RWPE2 (cell line): Measurements from ENCODE around the gene URB1.
"Not testable (repeated sequence)": the region's sequence is repeated elsewhere in the genome, so short reads cannot be mapped to it uniquely, and the experiment has no call there.

Experiments used
- ATAC-seq: fragments of 200-7000 bp; cut with Tn5 transposase; 3 replicates; pipeline ENCODE4 v1.9.1; 2021; ENCODE audit warnings: low read depth
- DNase-seq: peaks from one replicate; pipeline ENCODE4 v3.0.0-alpha.2; 2020; ENCODE audit warnings: low spot score
- H3K27ac ChIP-seq: fragments of 450-650 bp; 2 replicates; pipeline ENCODE4 v1.5.1; 2017; ENCODE audit warnings: mild to moderate bottlenecking; ENCODE audit not compliant: poor library complexity, severe bottlenecking
- H3K27me3 ChIP-seq: fragments of 250-450 bp; sonication (Bioruptor Pico); 2 replicates; pipeline ENCODE4 v1.5.1; 2021; ENCODE audit warnings: mild to moderate bottlenecking, moderate library complexity; ENCODE audit not compliant: insufficient read depth, poor library complexity, severe bottlenecking
- H3K36me3 ChIP-seq: fragments of 250-450 bp; sonication (Bioruptor Pico); 2 replicates; pipeline ENCODE4 v1.5.1; 2020; ENCODE audit warnings: low read depth, mild to moderate bottlenecking, moderate library complexity
- H3K4me1 ChIP-seq: fragments of 250-450 bp; sonication (Bioruptor Pico); 2 replicates; pipeline ENCODE4 v1.5.1; 2021; ENCODE audit warnings: mild to moderate bottlenecking, moderate library complexity; ENCODE audit not compliant: insufficient read depth, poor library complexity, severe bottlenecking
- H3K4me3 ChIP-seq: fragments of 250-450 bp; sonication (Bioruptor Pico); 2 replicates; pipeline ENCODE4 v1.5.1; 2021; ENCODE audit warnings: mild to moderate bottlenecking, moderate library complexity; ENCODE audit not compliant: severe bottlenecking
- H3K9me3 ChIP-seq: fragments of 250-450 bp; sonication (Bioruptor Pico); 2 replicates; pipeline ENCODE4 v1.5.1; 2021; ENCODE audit warnings: mild to moderate bottlenecking, moderate library complexity; ENCODE audit not compliant: severe bottlenecking
- TF ChIP-seq, protein P1 (sequence below): fragments of 450-650 bp; IDR thresholded peaks from one replicate; pipeline ENCODE4 v1.5.1; 2017; ENCODE audit warnings: mild to moderate bottlenecking, moderate library complexity; ENCODE audit not compliant: poor library complexity, severe bottlenecking

URB1 gene

DNA sequence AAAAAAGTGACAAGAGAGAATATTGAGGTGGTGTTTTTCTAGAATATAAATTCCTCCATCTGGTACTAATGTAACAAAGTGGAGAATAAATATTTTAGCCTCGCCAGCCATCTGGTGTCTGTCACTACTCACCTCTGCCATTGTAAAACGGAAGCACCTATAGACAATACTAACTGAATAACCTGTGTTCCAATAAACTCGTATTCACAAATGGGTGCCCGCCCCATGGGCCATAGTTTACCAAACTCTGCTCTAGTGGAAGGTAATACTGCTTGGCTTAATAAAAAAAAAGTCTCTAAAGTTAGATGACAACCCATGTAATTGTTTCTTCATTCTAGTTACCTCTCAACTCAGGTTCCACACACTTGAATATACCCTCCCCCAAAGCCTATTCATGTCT lies 122.1 kb downstream of the URB1 start:
- TF ChIP-seq, protein P1, sequence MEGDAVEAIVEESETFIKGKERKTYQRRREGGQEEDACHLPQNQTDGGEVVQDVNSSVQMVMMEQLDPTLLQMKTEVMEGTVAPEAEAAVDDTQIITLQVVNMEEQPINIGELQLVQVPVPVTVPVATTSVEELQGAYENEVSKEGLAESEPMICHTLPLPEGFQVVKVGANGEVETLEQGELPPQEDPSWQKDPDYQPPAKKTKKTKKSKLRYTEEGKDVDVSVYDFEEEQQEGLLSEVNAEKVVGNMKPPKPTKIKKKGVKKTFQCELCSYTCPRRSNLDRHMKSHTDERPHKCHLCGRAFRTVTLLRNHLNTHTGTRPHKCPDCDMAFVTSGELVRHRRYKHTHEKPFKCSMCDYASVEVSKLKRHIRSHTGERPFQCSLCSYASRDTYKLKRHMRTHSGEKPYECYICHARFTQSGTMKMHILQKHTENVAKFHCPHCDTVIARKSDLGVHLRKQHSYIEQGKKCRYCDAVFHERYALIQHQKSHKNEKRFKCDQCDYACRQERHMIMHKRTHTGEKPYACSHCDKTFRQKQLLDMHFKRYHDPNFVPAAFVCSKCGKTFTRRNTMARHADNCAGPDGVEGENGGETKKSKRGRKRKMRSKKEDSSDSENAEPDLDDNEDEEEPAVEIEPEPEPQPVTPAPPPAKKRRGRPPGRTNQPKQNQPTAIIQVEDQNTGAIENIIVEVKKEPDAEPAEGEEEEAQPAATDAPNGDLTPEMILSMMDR: no peak
- Histone ChIP-seq H3K4me1 (no peaks in the 10 kb centered on the region), H3K9me3 (no peaks in the 10 kb centered on the region), H3K27me3 (no peaks in the 10 kb centered on the region), H3K27ac (no peak overlapping the region), H3K36me3 (peaks cover 65% of the 10 kb centered on the region), H3K4me3 (no peak overlapping the region)
- DNase-seq (no peak), ATAC-seq (no peak)

DNA sequence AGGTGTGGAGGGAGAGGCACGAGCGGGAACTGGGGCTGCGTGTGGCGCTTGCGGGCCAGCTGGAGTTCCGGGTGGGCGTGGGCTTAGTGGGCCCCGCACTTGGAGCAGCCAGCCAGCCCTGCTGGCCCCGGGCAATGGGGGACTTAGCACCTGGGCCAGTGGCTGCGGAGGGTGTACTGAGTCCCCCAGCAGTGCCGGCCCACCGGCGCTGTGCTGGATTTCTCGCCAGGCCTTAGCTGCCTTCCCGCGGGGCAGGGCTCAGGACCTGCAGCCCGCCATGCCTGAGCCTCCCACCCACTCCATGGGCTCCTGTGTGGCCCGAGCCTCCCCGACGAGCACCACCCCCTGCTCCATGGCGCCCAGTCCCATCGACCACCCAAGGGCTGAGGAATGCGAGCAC lies 127.5 kb downstream of the URB1 start:
- not testable (repeated sequence) for DNase-seq, ATAC-seq, H3K4me1 ChIP-seq, H3K4me3 ChIP-seq, H3K27ac ChIP-seq, H3K9me3 ChIP-seq, H3K27me3 ChIP-seq
- H3K36me3 ChIP-seq: peaks cover 23% of the 10 kb centered on the region

DNA sequence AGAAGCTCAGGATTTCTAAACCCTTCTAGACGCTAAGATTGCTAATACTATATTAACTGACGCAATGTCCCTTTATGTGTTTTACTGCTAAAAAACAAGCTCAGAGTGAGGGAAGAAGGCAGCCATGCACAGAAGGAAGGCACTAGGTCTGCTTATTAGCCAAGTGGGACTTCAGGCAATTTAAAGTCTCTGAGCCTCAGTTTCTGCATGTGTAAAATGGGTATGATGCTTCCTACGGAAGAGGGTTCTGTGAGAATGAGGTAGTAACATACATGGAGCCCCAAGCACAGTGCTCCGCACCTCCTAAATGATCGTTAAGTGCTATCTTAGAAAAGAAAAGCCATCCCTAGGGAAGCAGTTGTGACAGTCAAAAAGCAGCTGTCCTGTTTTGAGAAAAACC lies 130.9 kb downstream of the URB1 start:
- no peak overlapping the region for H3K4me3 ChIP-seq
- TF ChIP-seq, protein P1: no peak
- ATAC-seq (no peak), DNase-seq (no peak)
- H3K9me3 ChIP-seq: no peaks in the 10 kb centered on the region
- H3K27ac ChIP-seq: no peak overlapping the region
- H3K4me1 ChIP-seq: peaks cover 3% of the 10 kb centered on the region
- H3K36me3 ChIP-seq: no peaks in the 10 kb centered on the region
- no peaks in the 10 kb centered on the region for H3K27me3 ChIP-seq
